GM12891 (cell line): ENCODE results near the gene RSPO4.

ENCODE experiments used
- PAX5 ChIP-seq: IDR thresholded peaks from 2 replicates; pipeline ENCODE4 v1.6.1; 2011; ENCODE audit warnings: low read length, moderate library complexity, mild to moderate bottlenecking; ENCODE audit not compliant: insufficient read depth, severe bottlenecking
- POLR2A ChIP-seq: IDR thresholded peaks from 2 replicates; pipeline ENCODE4 v1.6.1; 2011; ENCODE audit warnings: low read depth, low read length, control low read depth
- POLR2AphosphoS5 ChIP-seq: IDR thresholded peaks from 2 replicates; pipeline ENCODE4 v1.6.1; 2011; ENCODE audit warnings: low read depth, low read length, control low read depth
- TAF1 ChIP-seq: IDR thresholded peaks from 2 replicates; pipeline ENCODE4 v1.6.1; 2011; ENCODE audit warnings: low read depth, low read length, control low read depth

GRCh38 chr20:962223-962622, 39.9 kb downstream of the RSPO4 start:
- TF ChIP-seq POLR2A (no peak), POLR2AphosphoS5 (no peak), TAF1 (no peak), PAX5 (no peak)
